Esophagus squamous epithelium (tissue), 4 donors: Measurements from ENCODE around the gene INTS4.
"Not testable (repeated sequence)": the region's sequence is repeated elsewhere in the genome, so short reads cannot be mapped to it uniquely, and the experiment has no call there.

Experiments
- CTCF ChIP-seq, 6 experiments: fragments of 450-650 bp in 4 of 6; fragments of 200-600 bp in 2 of 6; sonication (generic) in 2 of 6; IDR thresholded peaks; one replicate each; pipeline ENCODE4 v1.5.1; 2016 to 2019; ENCODE audit warnings: antibody characterized with exemption in 6 of 6, mild to moderate bottlenecking in 4 of 6, moderate library complexity in 4 of 6
- POLR2A ChIP-seq, 4 donors: fragments of 450-650 bp; IDR thresholded peaks; one replicate each; pipeline ENCODE4 v1.6.1; 2017; ENCODE audit warnings: antibody characterized with exemption in 4 of 4, mild to moderate bottlenecking in 4 of 4, moderate library complexity in 3 of 4

GRCh38 chr11:77843700-77844099 is 150.8 kb downstream of the INTS4 start:
- TF ChIP-seq CTCF, POLR2A (IDR thresholded peaks at IDR 0.05): not testable (repeated sequence)
